ENCODE data around the gene PIGH. TPM values are rescaled to one million over a fixed set of nuclear protein-coding genes. Genes with fewer than 3 reads are reported as not detected.

Gene PIGH
- total RNA-seq, 1 donor from 2014 or later, result 11.3 TPM

GRCh38 chr14:67645414-67645813 lies 45.3 kb upstream of the PIGH start:
- Histone ChIP-seq H3K79me2 (ENCODE audit: insufficient read depth, low read length) (no peaks in the 10 kb centered on the region), H2AFZ (ENCODE audit: low read depth, low read length) (no peak overlapping the region), H3K27me3 (ENCODE audit: insufficient read depth, low read length) (no peaks in the 10 kb centered on the region), H3K4me2 (ENCODE audit: low read length) (no peak overlapping the region), H3K27ac (ENCODE audit: low read depth, low read length) (no peak overlapping the region), H4K20me1 (ENCODE audit: insufficient read depth, low read length) (no peaks in the 10 kb centered on the region), H3K4me3 (ENCODE audit: insufficient read depth, low read depth, low read length) (no peak overlapping the region), H3K36me3 (ENCODE audit: insufficient read depth, low read length) (peaks cover 18% of the 10 kb centered on the region), H3K4me1 (ENCODE audit: insufficient read depth, low read length) (no peaks in the 10 kb centered on the region), H3K9ac (ENCODE audit: low read length) (no peak overlapping the region), H3K9me3 (ENCODE audit: insufficient read depth, low read depth, low read length) (no peaks in the 10 kb centered on the region)
- Mint-ChIP-seq H3K4me1 (ENCODE audit: low read depth, unreplicated experiment) (no peaks in the 10 kb centered on the region), H3K27ac (ENCODE audit: unreplicated experiment) (no peak overlapping the region), H3K27me3 (ENCODE audit: low read depth, unreplicated experiment) (no peaks in the 10 kb centered on the region), H3K9me3 (ENCODE audit: unreplicated experiment) (no peaks in the 10 kb centered on the region), H3K4me3 (ENCODE audit: unreplicated experiment) (no peak overlapping the region), H3K36me3 (ENCODE audit: low read depth, unreplicated experiment) (no peaks in the 10 kb centered on the region)
- DNase-seq (ENCODE audit: low read depth) (no peak), FAIRE-seq (no peak)
- no peak for TF ChIP-seq CTCF (IDR thresholded peaks at IDR 0.05; ENCODE audit: insufficient read depth, low read depth, low read length)
- TF ChIP-seq EZH2 (IDR thresholded peaks at IDR 0.05; ENCODE audit: insufficient read depth, low read length), result no peak

- Mint-ChIP-seq H3K27me3 (ENCODE audit: low read depth, unreplicated experiment) (no peaks in the 10 kb centered on the region), H3K4me1 (ENCODE audit: low read depth, unreplicated experiment) (no peaks in the 10 kb centered on the region), H3K27ac (ENCODE audit: unreplicated experiment) (no peak overlapping the region), H3K9me3 (ENCODE audit: unreplicated experiment) (no peaks in the 10 kb centered on the region), H3K4me3 (ENCODE audit: unreplicated experiment) (no peak overlapping the region), H3K36me3 (ENCODE audit: low read depth, unreplicated experiment) (no peaks in the 10 kb centered on the region)
- no peaks in the 10 kb centered on the region for H3K79me2 ChIP-seq (ENCODE audit: insufficient read depth, low read length)
- H3K9ac ChIP-seq (ENCODE audit: low read length), result no peak overlapping the region
- no peak overlapping the region for H3K4me2 ChIP-seq (ENCODE audit: low read length)
- TF ChIP-seq EZH2 (IDR thresholded peaks at IDR 0.05; ENCODE audit: insufficient read depth, low read length) (no peak), CTCF (IDR thresholded peaks at IDR 0.05; ENCODE audit: insufficient read depth, low read depth, low read length) (no peak)
- no peaks in the 10 kb centered on the region for H3K27me3 ChIP-seq (ENCODE audit: insufficient read depth, low read length)
- H3K4me1 ChIP-seq (ENCODE audit: insufficient read depth, low read length), result no peaks in the 10 kb centered on the region
- H3K4me3 ChIP-seq (ENCODE audit: insufficient read depth, low read depth, low read length), result no peak overlapping the region
- no peak for FAIRE-seq
- no peak overlapping the region for H3K27ac ChIP-seq (ENCODE audit: low read depth, low read length)
- H4K20me1 ChIP-seq (ENCODE audit: insufficient read depth, low read length), result no peaks in the 10 kb centered on the region
- peaks cover 9% of the 10 kb centered on the region for H3K36me3 ChIP-seq (ENCODE audit: insufficient read depth, low read length)
- no peaks in the 10 kb centered on the region for H3K9me3 ChIP-seq (ENCODE audit: insufficient read depth, low read depth, low read length)
- H2AFZ ChIP-seq (ENCODE audit: low read depth, low read length), result no peak overlapping the region
- DNase-seq (ENCODE audit: low read depth), result no peak
These were observed 44.4 kb upstream of the PIGH start for GRCh38 chr14:67644428-67644827.

DNA sequence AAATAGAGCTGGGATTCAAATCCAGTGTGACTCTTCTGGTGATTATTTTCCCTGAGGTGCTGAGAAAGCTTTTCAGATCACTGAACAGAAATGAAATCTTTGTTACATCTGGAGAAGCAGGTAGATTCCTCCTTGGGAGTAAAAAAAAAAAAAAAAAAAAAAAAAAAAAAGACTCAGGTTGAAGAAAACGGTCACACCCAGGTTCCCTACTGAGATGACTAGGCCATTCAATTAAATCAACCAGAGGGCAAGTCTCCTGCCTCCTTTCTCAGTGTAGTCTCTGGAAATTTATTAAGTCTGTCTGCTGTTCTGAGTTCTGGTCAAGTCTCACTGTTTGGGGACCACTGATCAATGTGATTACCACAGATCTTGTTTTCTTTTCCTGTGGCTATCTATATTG lies 43.6 kb upstream of the PIGH start:
- Mint-ChIP-seq H3K27ac (ENCODE audit: unreplicated experiment) (no peak overlapping the region), H3K4me3 (ENCODE audit: unreplicated experiment) (no peak overlapping the region), H3K4me1 (ENCODE audit: low read depth, unreplicated experiment) (no peaks in the 10 kb centered on the region), H3K27me3 (ENCODE audit: low read depth, unreplicated experiment) (no peaks in the 10 kb centered on the region), H3K36me3 (ENCODE audit: low read depth, unreplicated experiment) (no peaks in the 10 kb centered on the region), H3K9me3 (ENCODE audit: unreplicated experiment) (no peaks in the 10 kb centered on the region)
- H3K4me1 ChIP-seq (ENCODE audit: insufficient read depth, low read length), result no peaks in the 10 kb centered on the region
- DNase-seq (ENCODE audit: low read depth) (no peak), FAIRE-seq (no peak)
- no peaks in the 10 kb centered on the region for H3K27me3 ChIP-seq (ENCODE audit: insufficient read depth, low read length)
- H3K4me2 ChIP-seq (ENCODE audit: low read length), result no peak overlapping the region
- peaks cover 9% of the 10 kb centered on the region for H3K36me3 ChIP-seq (ENCODE audit: insufficient read depth, low read length)
- no peaks in the 10 kb centered on the region for H3K9me3 ChIP-seq (ENCODE audit: insufficient read depth, low read depth, low read length)
- no peaks in the 10 kb centered on the region for H3K79me2 ChIP-seq (ENCODE audit: insufficient read depth, low read length)
- TF ChIP-seq CTCF (IDR thresholded peaks at IDR 0.05; ENCODE audit: insufficient read depth, low read depth, low read length), result no peak
- TF ChIP-seq EZH2 (IDR thresholded peaks at IDR 0.05; ENCODE audit: insufficient read depth, low read length), result no peak
- H3K27ac ChIP-seq (ENCODE audit: low read depth, low read length), result no peak overlapping the region
- no peaks in the 10 kb centered on the region for H4K20me1 ChIP-seq (ENCODE audit: insufficient read depth, low read length)
- no peak overlapping the region for H3K4me3 ChIP-seq (ENCODE audit: insufficient read depth, low read depth, low read length)
- H3K9ac ChIP-seq (ENCODE audit: low read length), result no peak overlapping the region
- no peak overlapping the region for H2AFZ ChIP-seq (ENCODE audit: low read depth, low read length)
